ENCODE data around the gene MRPL42. TPM values are rescaled to one million over a fixed set of nuclear protein-coding genes. Genes with fewer than 3 reads are reported as not detected.
A peak's percentile ranks its signal among the peaks of the same experiment; 100 is the strongest.
"Not testable (repeated sequence)": the region's sequence is repeated elsewhere in the genome, so short reads cannot be mapped to it uniquely, and the experiment has no call there.

MRPL42 gene
- total RNA-seq, 2 donors from 2014 or later: 42.2 to 70.0 TPM

GRCh38 chr12:93460902-93461301 lies 6.4 kb upstream of the MRPL42 start:
- no peak overlapping the region for H3K27ac Mint-ChIP-seq
- no peak for ATAC-seq (replicated peaks)
- H3K9me3 Mint-ChIP-seq: no peaks in the 10 kb centered on the region
- no peak overlapping the region for H3K4me3 Mint-ChIP-seq
- peaks cover 3% of the 10 kb centered on the region for H3K27me3 Mint-ChIP-seq
- no peaks in the 10 kb centered on the region for H3K4me1 Mint-ChIP-seq
- no peaks in the 10 kb centered on the region for H3K36me3 Mint-ChIP-seq (ENCODE audit: low read depth)

DNA sequence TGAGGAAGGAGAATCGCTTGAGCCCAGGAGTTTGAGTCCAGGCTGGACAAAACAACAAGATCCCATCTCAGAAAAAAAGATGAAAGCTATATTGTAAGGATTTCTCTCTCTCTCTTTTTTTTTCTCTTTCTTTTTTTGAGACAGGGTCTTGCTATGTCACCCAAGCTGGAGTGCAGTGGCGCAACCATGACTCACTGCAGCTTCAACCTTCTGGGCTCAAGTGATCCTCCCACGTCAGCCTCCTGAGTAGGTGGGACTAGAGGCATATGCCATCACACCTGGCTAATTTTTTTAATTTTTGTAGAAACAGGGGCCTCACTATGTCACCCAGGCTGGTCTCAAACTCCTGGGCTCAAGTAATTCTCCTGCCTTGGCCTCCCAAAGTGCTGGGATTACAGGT lies 5.8 kb upstream of the MRPL42 start:
- H3K9me3 Mint-ChIP-seq: no peaks in the 10 kb centered on the region
- H3K27ac Mint-ChIP-seq: no peak overlapping the region
- H3K27me3 Mint-ChIP-seq: peaks cover 3% of the 10 kb centered on the region
- no peak for ATAC-seq (replicated peaks)
- no peak overlapping the region for H3K4me3 Mint-ChIP-seq
- H3K36me3 Mint-ChIP-seq (ENCODE audit: low read depth): no peaks in the 10 kb centered on the region
- no peaks in the 10 kb centered on the region for H3K4me1 Mint-ChIP-seq

DNA sequence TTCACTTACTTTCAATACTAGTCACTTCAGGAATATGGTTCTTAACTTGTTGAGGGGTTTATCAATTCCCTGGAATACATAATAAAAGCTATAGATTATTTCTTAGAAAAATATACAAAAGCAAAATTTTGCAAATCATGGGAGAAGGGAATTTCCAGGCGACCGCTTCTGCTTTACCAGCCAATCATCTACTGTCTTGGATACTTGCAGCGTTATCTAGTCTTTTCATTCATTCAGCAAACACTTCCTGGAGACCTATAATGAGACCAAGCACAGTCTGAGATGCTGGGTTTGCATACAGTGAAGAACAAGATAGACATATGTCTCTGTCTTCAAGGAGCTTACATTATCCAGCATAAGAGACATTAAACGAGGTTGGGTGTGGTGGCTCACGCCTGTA lies 1.5 kb upstream of the MRPL42 start:
- Mint-ChIP-seq H3K27ac (no peak overlapping the region), H3K9me3 (no peaks in the 10 kb centered on the region), H3K36me3 (ENCODE audit: low read depth) (peaks cover 20% of the 10 kb centered on the region), H3K27me3 (peaks cover 3% of the 10 kb centered on the region), H3K4me3 (peak overlapping the region; percentile 12), H3K4me1 (peaks cover 11% of the 10 kb centered on the region)
- no peak for ATAC-seq (replicated peaks)

DNA sequence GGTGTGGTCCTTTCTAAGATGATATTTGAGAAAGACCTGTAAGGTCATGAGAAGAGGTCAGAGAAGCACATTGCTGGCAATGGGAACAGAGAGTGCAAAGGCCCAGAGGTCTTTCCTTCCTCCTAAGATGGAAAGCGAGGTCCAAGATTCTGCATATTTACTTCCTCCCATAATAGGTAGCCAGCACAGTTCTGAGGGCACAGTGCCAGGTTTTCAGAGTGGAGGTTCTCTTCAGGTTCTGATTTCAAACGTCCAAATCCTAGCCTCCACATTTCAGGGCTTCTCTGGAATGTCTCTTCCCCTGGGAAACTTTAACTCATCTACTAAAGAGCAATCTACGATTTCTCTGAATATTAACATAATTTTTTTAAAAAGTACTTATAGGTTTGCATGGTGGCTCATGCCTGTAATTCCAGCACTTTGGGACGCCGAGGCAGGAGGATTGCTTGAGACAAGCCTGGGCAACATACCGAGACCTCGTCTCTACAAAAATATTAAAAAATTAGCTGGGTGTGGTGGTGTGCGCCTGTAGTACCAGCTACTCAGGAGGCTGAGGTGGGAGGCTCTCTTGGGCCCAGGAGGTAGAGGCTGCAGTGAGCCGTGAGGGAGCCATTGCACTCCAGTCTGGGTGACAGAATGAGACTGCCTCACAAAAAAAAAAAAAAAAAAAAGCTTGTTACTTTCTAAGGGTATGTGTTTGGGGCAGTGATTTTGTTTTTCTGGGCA lies 526 bp upstream of the MRPL42 start:
- Mint-ChIP-seq H3K4me3 (peak overlapping the region; percentile 87), H3K27ac (peak overlapping the region; percentile 81), H3K9me3 (no peaks in the 10 kb centered on the region), H3K27me3 (no peaks in the 10 kb centered on the region), H3K4me1 (peaks cover 13% of the 10 kb centered on the region), H3K36me3 (ENCODE audit: low read depth) (peaks cover 29% of the 10 kb centered on the region)
- peak; percentile 36 for ATAC-seq (replicated peaks)

DNA sequence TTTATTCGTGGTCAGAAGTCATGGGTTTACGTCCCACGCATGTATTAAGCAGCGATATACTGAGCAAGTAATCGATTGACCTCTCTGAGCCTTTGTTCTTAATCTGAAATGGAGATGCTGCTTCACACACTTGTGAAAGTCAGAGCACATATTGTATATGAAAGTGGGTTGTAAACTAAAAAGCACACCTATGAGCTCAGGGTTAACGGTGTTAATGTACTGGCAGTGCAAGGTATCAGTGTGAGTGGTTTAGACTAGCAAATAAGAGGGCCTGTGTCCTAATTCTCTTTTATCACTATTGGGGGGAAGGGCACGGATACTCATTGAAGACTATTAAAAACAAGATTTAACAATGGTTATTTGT lies 676 bp downstream of the MRPL42 start:
- Mint-ChIP-seq H3K27me3 (no peaks in the 10 kb centered on the region), H3K4me1 (peaks cover 13% of the 10 kb centered on the region), H3K4me3 (peak overlapping the region; percentile 87), H3K9me3 (no peaks in the 10 kb centered on the region), H3K27ac (peak overlapping the region; percentile 81), H3K36me3 (ENCODE audit: low read depth) (peaks cover 41% of the 10 kb centered on the region)
- ATAC-seq (replicated peaks): peak; percentile 31

DNA sequence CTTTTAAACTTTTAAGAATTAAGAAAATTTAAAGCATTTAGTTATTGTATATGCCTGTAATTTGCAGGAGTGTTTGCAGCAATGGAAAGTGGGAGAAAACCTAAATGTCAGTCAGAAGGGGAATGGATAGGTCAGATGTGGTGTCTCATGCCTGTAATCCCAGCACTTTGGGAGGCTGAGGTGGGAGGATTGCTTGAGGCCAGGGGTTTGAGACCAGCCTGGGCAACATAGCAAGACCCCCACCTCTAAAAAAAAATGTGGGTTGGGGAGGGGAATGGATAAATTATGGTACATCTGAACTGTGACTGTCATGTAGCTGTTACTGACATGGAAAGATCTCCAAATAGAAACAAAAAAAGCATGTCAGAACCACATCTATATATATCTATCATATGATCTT lies 2.1 kb downstream of the MRPL42 start:
- H3K4me3 Mint-ChIP-seq: peak overlapping the region; percentile 87
- peaks cover 51% of the 10 kb centered on the region for H3K36me3 Mint-ChIP-seq (ENCODE audit: low read depth)
- ATAC-seq (replicated peaks): no peak
- no peaks in the 10 kb centered on the region for H3K27me3 Mint-ChIP-seq
- H3K27ac Mint-ChIP-seq: no peak overlapping the region
- peaks cover 13% of the 10 kb centered on the region for H3K4me1 Mint-ChIP-seq
- H3K9me3 Mint-ChIP-seq: no peaks in the 10 kb centered on the region

DNA sequence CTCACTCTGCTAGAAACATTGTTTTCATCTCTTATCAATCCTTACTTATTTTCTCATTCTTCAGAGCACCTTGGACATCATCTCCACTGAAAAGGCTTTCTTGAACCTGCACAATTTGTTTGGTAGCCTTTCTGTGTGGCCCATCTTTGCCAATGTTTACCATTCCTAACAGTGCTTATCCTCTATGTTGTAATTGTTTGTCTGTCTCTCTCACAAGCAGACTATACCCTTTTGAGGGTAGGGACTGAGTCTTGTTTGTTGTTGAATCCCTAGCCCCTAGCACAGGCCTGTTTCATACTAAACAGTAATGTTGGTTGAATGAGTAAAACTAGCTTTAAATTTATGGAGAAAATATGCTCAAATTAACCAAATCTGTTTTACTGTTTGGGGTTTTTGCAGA lies 9.2 kb downstream of the MRPL42 start:
- Mint-ChIP-seq H3K27me3 (no peaks in the 10 kb centered on the region), H3K4me1 (no peaks in the 10 kb centered on the region), H3K9me3 (no peaks in the 10 kb centered on the region)

DNA sequence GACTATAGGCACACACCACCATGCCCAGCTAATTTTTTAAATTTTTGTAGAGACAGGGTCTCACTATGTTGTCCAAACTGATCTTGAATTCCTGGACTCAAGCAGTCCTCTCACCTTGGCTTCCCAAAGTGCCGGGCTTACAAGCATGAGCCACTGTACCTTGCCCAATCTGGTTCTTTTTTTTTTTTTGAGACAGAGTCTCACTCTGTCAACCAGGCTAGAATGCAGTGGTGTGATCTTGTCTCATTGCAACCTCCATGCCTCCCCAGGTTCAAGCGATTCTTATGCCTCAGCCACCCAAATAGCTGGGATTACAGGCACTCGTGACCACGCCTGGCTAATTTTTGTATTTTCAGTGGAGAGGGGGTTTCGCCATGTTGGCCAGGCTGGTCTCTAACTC lies 15.4 kb downstream of the MRPL42 start:
- no peak for ATAC-seq (replicated peaks)
- no peaks in the 10 kb centered on the region for H3K27me3 Mint-ChIP-seq
- no peaks in the 10 kb centered on the region for H3K4me1 Mint-ChIP-seq
- no peaks in the 10 kb centered on the region for H3K9me3 Mint-ChIP-seq
- H3K36me3 Mint-ChIP-seq (ENCODE audit: low read depth): peaks cover 40% of the 10 kb centered on the region
- no peak overlapping the region for H3K27ac Mint-ChIP-seq
- H3K4me3 Mint-ChIP-seq: no peak overlapping the region

More for the DNA sequence above, 9.2 kb downstream of the MRPL42 start:
- Mint-ChIP-seq H3K36me3 (ENCODE audit: low read depth) (peaks cover 64% of the 10 kb centered on the region), H3K27ac (no peak overlapping the region), H3K4me3 (no peak overlapping the region)
- no peak for ATAC-seq (replicated peaks)

DNA sequence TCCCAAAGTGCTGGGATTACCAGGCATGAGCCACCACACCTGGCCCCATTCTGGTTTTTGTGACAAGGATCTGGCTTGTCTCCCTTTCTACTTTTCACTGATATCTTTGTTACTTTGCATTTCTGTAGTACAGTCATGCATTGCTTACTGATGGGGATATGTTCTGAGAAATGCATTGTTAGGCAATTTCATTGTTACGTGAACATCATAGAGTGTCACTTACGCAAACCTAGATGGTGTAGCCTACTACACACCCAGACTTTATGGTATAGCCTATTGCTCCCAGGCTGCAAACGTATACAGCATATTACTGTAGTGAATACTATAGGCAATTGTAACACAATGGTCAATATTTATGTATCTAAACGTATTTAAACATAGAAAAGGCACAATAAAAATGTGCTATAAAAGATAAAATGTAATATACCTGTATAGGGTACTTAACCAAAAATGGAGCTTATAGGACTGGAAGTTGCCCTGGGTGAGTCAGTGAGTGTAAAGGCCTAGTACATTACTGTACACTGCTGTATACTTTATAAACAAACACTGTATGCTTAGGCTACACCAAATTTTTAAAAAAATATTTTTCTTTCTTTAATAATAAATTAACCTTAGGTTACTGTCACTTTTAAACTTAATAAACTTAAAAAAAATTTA lies 16.0 kb downstream of the MRPL42 start:
- H3K27me3 Mint-ChIP-seq: no peaks in the 10 kb centered on the region
- no peaks in the 10 kb centered on the region for H3K9me3 Mint-ChIP-seq
- no peak overlapping the region for H3K4me3 Mint-ChIP-seq
- no peak for ATAC-seq (replicated peaks)
- no peak overlapping the region for H3K27ac Mint-ChIP-seq
- H3K4me1 Mint-ChIP-seq: no peaks in the 10 kb centered on the region
- H3K36me3 Mint-ChIP-seq (ENCODE audit: low read depth): peaks cover 40% of the 10 kb centered on the region

GRCh38 chr12:93484315-93484981 lies 17.1 kb downstream of the MRPL42 start:
- no peaks in the 10 kb centered on the region for H3K4me1 Mint-ChIP-seq
- H3K4me3 Mint-ChIP-seq: no peak overlapping the region
- no peak for ATAC-seq (replicated peaks)
- peaks cover 47% of the 10 kb centered on the region for H3K36me3 Mint-ChIP-seq (ENCODE audit: low read depth)
- no peaks in the 10 kb centered on the region for H3K9me3 Mint-ChIP-seq
- H3K27ac Mint-ChIP-seq: no peak overlapping the region
- H3K27me3 Mint-ChIP-seq: no peaks in the 10 kb centered on the region

- H3K27me3 Mint-ChIP-seq; ATAC-seq (replicated peaks); H3K27ac Mint-ChIP-seq; H3K9me3 Mint-ChIP-seq; H3K4me3 Mint-ChIP-seq: not testable (repeated sequence)
- peaks cover 83% of the 10 kb centered on the region for H3K36me3 Mint-ChIP-seq (ENCODE audit: low read depth)
- peaks cover 15% of the 10 kb centered on the region for H3K4me1 Mint-ChIP-seq
Observed at GRCh38 chr12:93492808-93493207, 25.5 kb downstream of the MRPL42 start.

GRCh38 chr12:93494096-93494495 lies 26.8 kb downstream of the MRPL42 start:
- peaks cover 15% of the 10 kb centered on the region for H3K4me1 Mint-ChIP-seq
- H3K4me3 Mint-ChIP-seq: no peak overlapping the region
- H3K27ac Mint-ChIP-seq: no peak overlapping the region
- peaks cover 70% of the 10 kb centered on the region for H3K36me3 Mint-ChIP-seq (ENCODE audit: low read depth)
- no peak for ATAC-seq (replicated peaks)
- H3K9me3 Mint-ChIP-seq: no peaks in the 10 kb centered on the region
- no peaks in the 10 kb centered on the region for H3K27me3 Mint-ChIP-seq

GRCh38 chr12:93497456-93497855 lies 30.1 kb downstream of the MRPL42 start:
- Mint-ChIP-seq H3K4me3 (peak overlapping the region; percentile 40), H3K4me1 (peaks cover 15% of the 10 kb centered on the region), H3K27me3 (no peaks in the 10 kb centered on the region), H3K9me3 (no peaks in the 10 kb centered on the region), H3K27ac (peak overlapping the region; percentile 87), H3K36me3 (ENCODE audit: low read depth) (peaks cover 59% of the 10 kb centered on the region)
- ATAC-seq (replicated peaks): peak; percentile 76

DNA sequence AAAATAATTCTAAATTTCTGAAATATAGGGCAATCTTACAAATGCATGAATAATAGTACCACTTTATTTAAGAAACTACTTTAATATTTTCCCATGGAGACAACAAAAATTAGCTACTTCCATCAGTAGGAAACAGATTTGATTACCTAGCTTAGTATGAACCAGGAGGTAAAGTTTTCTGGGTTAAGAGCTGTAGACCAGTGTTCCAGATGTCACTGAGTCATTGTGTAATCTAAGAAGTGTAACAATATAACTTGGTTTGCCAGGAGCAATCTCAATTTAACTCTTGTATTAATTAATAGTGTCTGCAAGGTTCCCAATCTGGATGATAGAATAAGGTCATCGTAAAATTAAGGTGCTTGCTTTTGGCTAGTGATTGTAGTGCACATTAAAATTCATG lies 31.5 kb downstream of the MRPL42 start:
- peaks cover 67% of the 10 kb centered on the region for H3K36me3 Mint-ChIP-seq (ENCODE audit: low read depth)
- H3K9me3 Mint-ChIP-seq; H3K27ac Mint-ChIP-seq; H3K27me3 Mint-ChIP-seq; H3K4me3 Mint-ChIP-seq; ATAC-seq (replicated peaks): not testable (repeated sequence)
- H3K4me1 Mint-ChIP-seq: peaks cover 15% of the 10 kb centered on the region

DNA sequence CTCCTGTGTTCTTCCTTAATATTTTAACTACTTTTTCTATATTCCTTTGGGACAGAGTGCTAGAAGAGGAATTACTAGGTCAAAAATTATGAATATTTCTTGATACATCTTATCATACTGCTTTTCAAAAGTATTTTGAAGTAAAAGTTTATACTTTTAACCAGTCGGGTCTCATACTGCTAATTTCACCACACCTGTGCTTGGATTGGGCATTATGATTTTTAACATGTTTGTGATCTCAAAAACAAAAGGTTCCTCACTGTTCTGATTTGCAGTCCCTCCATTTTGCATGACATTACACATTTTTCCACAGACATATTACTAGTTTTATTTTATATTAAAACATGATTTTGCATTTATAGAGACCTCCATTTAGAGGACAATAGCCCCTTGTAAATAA lies 32.9 kb downstream of the MRPL42 start:
- no peaks in the 10 kb centered on the region for H3K9me3 Mint-ChIP-seq
- no peaks in the 10 kb centered on the region for H3K27me3 Mint-ChIP-seq
- H3K4me1 Mint-ChIP-seq: peaks cover 15% of the 10 kb centered on the region
- H3K4me3 Mint-ChIP-seq: no peak overlapping the region
- H3K36me3 Mint-ChIP-seq (ENCODE audit: low read depth): peaks cover 59% of the 10 kb centered on the region
- H3K27ac Mint-ChIP-seq: peak overlapping the region; percentile 61
- no peak for ATAC-seq (replicated peaks)
